Right atrium auricular region (tissue), 2 donors: ENCODE results near the gene PPP2R5C. TPM values are rescaled to one million over a fixed set of nuclear protein-coding genes. Genes with fewer than 3 reads are reported as not detected.

Experiments used
- DNase-seq: peaks from one replicate; pipeline ENCODE4 v3.0.0-alpha.2; 2019; ENCODE audit warnings: low spot score
- H3K27ac ChIP-seq, 2 donors: fragments of 200-600 bp; sonication (generic); 1 replicate in 1 of 2; 2 replicates in 1 of 2; pipeline ENCODE4 v1.5.1; 2016 to 2019
- H3K27me3 ChIP-seq, 2 donors: fragments of 200-600 bp; sonication (generic); one replicate each; pipeline versions ENCODE4 v1.5.1 to v1.6.0; 2017 to 2019
- H3K36me3 ChIP-seq: fragments of 200-600 bp; sonication (generic); one replicate; pipeline ENCODE4 v1.5.1; 2016
- H3K4me1 ChIP-seq, 2 donors: fragments of 200-600 bp; sonication (generic); one replicate each; pipeline versions ENCODE4 v1.5.1 to v1.6.0; 2017 to 2019
- H3K4me3 ChIP-seq, 2 donors: fragments of 200-600 bp; sonication (generic); 1 replicate in 1 of 2; 2 replicates in 1 of 2; pipeline ENCODE4 v1.5.1; 2017 to 2019; ENCODE audit warnings: mild to moderate bottlenecking in 1 of 2, moderate library complexity in 1 of 2
- H3K9me3 ChIP-seq, 2 donors: fragments of 200-600 bp; sonication (generic); one replicate each; pipeline ENCODE4 v1.5.1; 2019
- CTCF ChIP-seq, 2 donors: fragments of 200-600 bp; sonication (generic); IDR thresholded peaks; one replicate each; pipeline ENCODE4 v1.5.1; 2019; ENCODE audit warnings: antibody characterized with exemption in 2 of 2
- total RNA-seq, 2 donors: library from RNA; depleted of rRNA; stranded (reverse); fragments of >200 nt; gene quantifications; one replicate each; pipeline ENCODE4 v1.1.0, GENCODE V29; 2016

The PPP2R5C gene
- total RNA-seq, 2 donors from 2014 or later: 82.2 to 82.9 TPM

- H3K4me1 ChIP-seq: peaks cover 0 to 38% of the 10 kb centered on the region in 2 donors
- DNase-seq: no peak
- H3K27me3 ChIP-seq: no peaks in the 10 kb centered on the region
- H3K9me3 ChIP-seq: no peaks in the 10 kb centered on the region
- H3K27ac ChIP-seq: no peak overlapping the region
- no peak overlapping the region for H3K4me3 ChIP-seq
- TF ChIP-seq CTCF (IDR thresholded peaks at IDR 0.05): no peak
- no peaks in the 10 kb centered on the region for H3K36me3 ChIP-seq
Observed at GRCh38 chr14:101820283-101820798, 58.8 kb downstream of the PPP2R5C start.

- Histone ChIP-seq H3K9me3 (no peaks in the 10 kb centered on the region), H3K4me1 (peaks cover 0 to 42% of the 10 kb centered on the region in 2 donors), H3K27me3 (no peaks in the 10 kb centered on the region), H3K4me3 (no peak overlapping the region), H3K36me3 (no peaks in the 10 kb centered on the region), H3K27ac (no peak overlapping the region)
- TF ChIP-seq CTCF (IDR thresholded peaks at IDR 0.05): no peak
- no peak for DNase-seq
Observed at GRCh38 chr14:101821528-101821927, 60.0 kb downstream of the PPP2R5C start.

GRCh38 chr14:101823066-101823465 lies 61.6 kb downstream of the PPP2R5C start:
- no peak for DNase-seq
- no peaks in the 10 kb centered on the region for H3K27me3 ChIP-seq
- TF ChIP-seq CTCF (IDR thresholded peaks at IDR 0.05): no peak
- H3K4me3 ChIP-seq: peak overlapping the region in 1 of 2 donors; percentile 4
- H3K9me3 ChIP-seq: no peaks in the 10 kb centered on the region
- peak overlapping the region; percentile 71 to 77 for H3K27ac ChIP-seq
- no peaks in the 10 kb centered on the region for H3K36me3 ChIP-seq
- H3K4me1 ChIP-seq: peaks cover 0 to 33% of the 10 kb centered on the region in 2 donors

- Histone ChIP-seq H3K36me3 (no peaks in the 10 kb centered on the region), H3K9me3 (no peaks in the 10 kb centered on the region), H3K27me3 (no peaks in the 10 kb centered on the region), H3K27ac (peak overlapping the region; percentile 71 to 77), H3K4me1 (peaks cover 0 to 33% of the 10 kb centered on the region in 2 donors), H3K4me3 (peak overlapping the region in 1 of 2 donors; percentile 4)
- DNase-seq: no peak
- no peak for TF ChIP-seq CTCF (IDR thresholded peaks at IDR 0.05)
Observed at GRCh38 chr14:101823511-101824120, 62.1 kb downstream of the PPP2R5C start.

GRCh38 chr14:101824339-101824727 lies 62.8 kb downstream of the PPP2R5C start:
- Histone ChIP-seq H3K27me3 (no peaks in the 10 kb centered on the region), H3K27ac (peak overlapping the region; percentile 71 to 77), H3K9me3 (no peaks in the 10 kb centered on the region), H3K4me3 (no peak overlapping the region), H3K4me1 (peaks cover 0 to 39% of the 10 kb centered on the region in 2 donors), H3K36me3 (no peaks in the 10 kb centered on the region)
- TF ChIP-seq CTCF (IDR thresholded peaks at IDR 0.05): no peak
- DNase-seq: no peak

GRCh38 chr14:101825797-101826196 lies 64.3 kb downstream of the PPP2R5C start:
- Histone ChIP-seq H3K36me3 (no peaks in the 10 kb centered on the region), H3K27ac (peak overlapping the region; percentile 71 to 77), H3K4me1 (peaks cover 0 to 43% of the 10 kb centered on the region in 2 donors), H3K9me3 (no peaks in the 10 kb centered on the region), H3K27me3 (no peaks in the 10 kb centered on the region), H3K4me3 (no peak overlapping the region)
- DNase-seq: no peak
- TF ChIP-seq CTCF (IDR thresholded peaks at IDR 0.05): no peak
